Natural killer cell treated with Interleukin-12 subunit alpha and Interleukin-12 subunit beta and Interleukin-15 and Interleukin-18, amount 100 ng/mL, for 72 hours (primary cell): ENCODE data around the gene PRSS53. TPM values are rescaled to one million over a fixed set of nuclear protein-coding genes. Genes with fewer than 3 reads are reported as not detected.
"Not testable (repeated sequence)": the region's sequence is repeated elsewhere in the genome, so short reads cannot be mapped to it uniquely, and the experiment has no call there.

Experiments used
- ATAC-seq, 2 donors: fragments of 150-1000 bp; cut with Tn5 transposase in 1 of 2; sonication (Bioruptor Pico), chemical (Tn5 transposase) in 1 of 2; 2 replicates each; pipeline ENCODE4 v1.10.0; 2021
- DNase-seq: peaks from one replicate; pipeline ENCODE4 v3.0.0; 2022; ENCODE audit warnings: low spot score
- H3K27ac Mint-ChIP-seq, 2 donors: 1 replicate in 1 of 2; 2 replicates in 1 of 2; pipeline ENCODE4 v1.8.0; 2022; ENCODE audit warnings: mixed read lengths in 2 of 2, mild to moderate bottlenecking in 1 of 2, moderate library complexity in 1 of 2
- H3K27me3 Mint-ChIP-seq, 2 donors: 1 replicate in 1 of 2; 2 replicates in 1 of 2; pipeline ENCODE4 v1.8.0; 2022; ENCODE audit warnings: mixed read lengths in 2 of 2
- H3K36me3 Mint-ChIP-seq: one replicate; pipeline ENCODE4 v1.8.0; 2022; ENCODE audit warnings: mixed read lengths
- H3K4me1 Mint-ChIP-seq, 2 donors: 1 replicate in 1 of 2; 2 replicates in 1 of 2; pipeline ENCODE4 v1.8.0; 2022; ENCODE audit warnings: low read depth in 2 of 2, mixed read lengths in 2 of 2, mild to moderate bottlenecking in 1 of 2
- H3K4me3 Mint-ChIP-seq: one replicate; pipeline ENCODE4 v1.8.0; 2022; ENCODE audit warnings: mixed read lengths
- H3K9me3 Mint-ChIP-seq: 2 replicates; pipeline ENCODE4 v1.8.0; 2022; ENCODE audit warnings: mixed read lengths
- total RNA-seq, 2 donors: library from RNA; stranded (reverse); gene quantifications; one replicate each; pipeline ENCODE4 v1.2.3, GENCODE V29; 2022

Gene PRSS53
- total RNA-seq, 2 donors from 2014 or later, result 4.1 to 5.1 TPM

DNA sequence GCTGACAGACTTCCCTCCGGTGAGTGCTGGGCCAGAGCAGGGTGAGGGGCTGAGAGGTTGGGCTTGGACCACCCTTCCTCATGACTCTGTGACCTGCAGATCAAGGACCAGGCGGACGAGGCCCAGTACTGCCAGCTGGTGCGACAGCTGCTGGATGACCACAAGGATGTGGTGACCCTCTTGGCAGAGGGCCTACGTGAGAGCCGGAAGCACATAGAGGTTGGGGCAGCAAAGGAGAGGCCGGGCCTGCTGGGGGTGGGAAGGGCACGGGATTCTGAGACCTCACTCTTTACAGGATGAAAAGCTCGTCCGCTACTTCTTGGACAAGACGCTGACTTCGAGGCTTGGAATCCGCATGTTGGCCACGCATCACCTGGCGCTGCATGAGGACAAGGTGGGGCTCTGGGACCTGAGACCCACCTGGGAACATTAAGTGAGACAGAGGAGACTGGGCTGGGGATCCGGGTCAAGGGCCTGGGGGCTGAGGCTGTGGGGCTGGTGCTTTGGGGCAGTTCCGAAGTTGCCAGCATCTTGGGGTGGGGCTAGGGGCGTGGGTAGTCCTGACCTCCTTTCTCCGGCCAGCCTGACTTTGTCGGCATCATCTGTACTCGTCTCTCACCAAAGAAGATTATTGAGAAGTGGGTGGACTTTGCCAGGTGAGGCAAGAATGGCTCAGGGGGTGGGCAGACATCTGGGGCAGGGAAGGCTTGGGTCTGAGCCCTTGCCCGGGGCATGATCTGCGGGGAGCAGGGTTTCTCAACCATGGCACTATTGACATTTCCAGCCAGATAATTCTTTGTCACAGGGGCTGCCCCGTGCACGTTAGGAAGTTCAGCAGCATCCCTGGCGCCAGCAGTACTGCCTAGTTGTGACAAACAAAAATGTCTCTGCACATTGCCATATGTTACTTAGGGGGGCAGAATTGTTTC is 21.6 kb upstream of the PRSS53 start:
- H3K36me3 Mint-ChIP-seq, result no peaks in the 10 kb centered on the region
- H3K4me1 Mint-ChIP-seq, result peaks cover 17 to 20% of the 10 kb centered on the region in 2 donors
- H3K27ac Mint-ChIP-seq, result no peak overlapping the region
- ATAC-seq, result no peak
- DNase-seq, result no peak
- H3K27me3 Mint-ChIP-seq, result no peaks in the 10 kb centered on the region
- H3K9me3 Mint-ChIP-seq, result no peaks in the 10 kb centered on the region
- peak overlapping the region; percentile 87 for H3K4me3 Mint-ChIP-seq

DNA sequence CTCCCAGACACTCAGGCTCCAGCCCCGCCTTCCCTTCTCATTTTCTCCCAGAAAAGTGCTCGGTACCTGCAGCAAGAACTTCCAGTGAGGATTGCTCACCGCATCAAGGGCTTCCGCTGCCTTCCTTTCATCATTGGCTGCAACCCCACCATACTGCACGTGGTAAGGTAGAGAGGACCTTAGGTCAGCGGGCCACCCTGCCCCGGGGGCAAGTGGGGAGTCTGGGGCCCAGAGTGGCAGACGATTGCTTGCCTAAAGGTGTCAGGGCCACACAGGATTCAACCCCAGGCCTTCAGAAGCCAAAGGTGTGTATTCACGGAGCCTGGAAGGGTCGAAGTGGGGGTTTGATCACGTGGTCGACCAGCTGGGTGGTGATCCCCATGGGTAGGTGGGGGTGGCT is 20.9 kb upstream of the PRSS53 start:
- Mint-ChIP-seq H3K4me3 (peak overlapping the region; percentile 87), H3K27me3 (no peaks in the 10 kb centered on the region), H3K27ac (peak overlapping the region; percentile 28 to 80), H3K4me1 (peaks cover 17 to 20% of the 10 kb centered on the region in 2 donors), H3K36me3 (no peaks in the 10 kb centered on the region), H3K9me3 (no peaks in the 10 kb centered on the region)
- DNase-seq, result no peak
- no peak for ATAC-seq

DNA sequence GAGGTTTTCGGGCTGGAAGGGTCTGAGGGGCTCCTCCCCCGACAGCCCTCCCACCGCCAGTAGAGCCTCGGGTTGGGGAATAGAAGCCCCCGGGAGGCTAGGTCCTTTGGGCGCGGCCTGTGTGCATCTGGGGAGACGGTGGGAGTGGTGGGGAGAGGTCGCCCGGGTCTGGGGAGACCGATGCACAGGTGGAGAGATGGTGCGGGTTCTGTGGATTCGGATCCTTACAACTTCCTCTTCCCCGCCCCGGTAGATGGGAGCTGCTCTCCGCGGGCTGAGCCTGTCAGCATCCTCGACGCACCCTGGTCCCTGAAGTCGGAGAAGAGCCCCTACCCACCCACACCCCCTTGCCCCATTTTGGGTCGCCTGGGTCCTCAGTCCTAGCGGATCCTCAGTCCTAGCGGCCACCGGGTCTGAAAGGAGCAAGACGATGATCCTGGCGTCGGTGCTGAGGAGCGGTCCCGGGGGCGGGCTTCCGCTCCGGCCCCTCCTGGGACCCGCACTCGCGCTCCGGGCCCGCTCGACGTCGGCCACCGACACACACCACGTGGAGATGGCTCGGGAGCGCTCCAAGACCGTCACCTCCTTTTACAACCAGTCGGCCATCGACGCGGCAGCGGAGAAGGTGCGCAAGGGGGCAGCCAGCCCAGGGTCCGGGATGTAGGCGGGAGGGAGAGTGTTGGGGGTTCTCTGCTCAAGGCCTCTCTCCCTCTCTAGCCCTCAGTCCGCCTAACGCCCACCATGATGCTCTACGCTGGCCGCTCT is 20.2 kb upstream of the PRSS53 start:
- Mint-ChIP-seq H3K27me3 (no peaks in the 10 kb centered on the region), H3K4me1 (peaks cover 17 to 20% of the 10 kb centered on the region in 2 donors), H3K9me3 (no peaks in the 10 kb centered on the region), H3K27ac (peak overlapping the region; percentile 28 to 80), H3K36me3 (no peaks in the 10 kb centered on the region), H3K4me3 (peak overlapping the region; percentile 87)
- ATAC-seq, result no peak
- no peak for DNase-seq

DNA sequence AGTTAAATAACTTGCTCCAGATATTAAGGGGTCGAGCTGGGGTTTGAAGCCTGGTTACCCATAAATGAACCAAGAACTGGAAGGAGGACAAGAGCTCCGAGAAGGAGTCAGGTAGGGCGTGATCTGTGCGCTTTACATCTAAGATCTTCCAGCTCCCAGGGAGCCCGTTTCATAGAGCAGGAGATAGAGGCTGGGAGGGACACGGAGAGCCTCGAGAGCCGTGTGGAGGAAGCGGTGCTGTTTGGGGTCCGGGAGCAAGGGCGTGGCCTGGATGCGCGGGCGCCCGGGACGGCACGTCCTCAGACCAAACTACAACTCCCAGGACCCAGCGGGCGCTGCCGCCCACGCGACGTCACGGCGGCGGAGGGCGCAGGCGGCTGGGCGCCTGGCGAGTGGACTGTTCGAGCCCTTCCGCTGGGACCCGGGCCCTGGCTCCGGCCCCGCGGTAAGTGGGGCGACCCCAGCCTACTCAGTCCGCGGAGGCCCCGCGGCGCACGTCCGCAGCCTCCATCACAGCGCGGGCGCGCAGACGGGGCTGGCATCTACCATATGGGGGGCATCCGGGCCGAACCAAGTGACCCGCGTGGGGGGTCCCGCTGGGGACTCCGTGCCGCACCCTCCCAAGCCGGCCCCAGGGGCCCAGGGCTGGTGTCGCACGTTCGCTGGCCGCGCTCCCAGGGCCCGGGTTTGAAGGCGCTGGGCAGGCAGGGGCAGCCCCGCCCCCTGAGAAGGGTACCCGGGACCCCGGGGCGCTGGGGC is 19.5 kb upstream of the PRSS53 start, which contains the start of gene BCKDK:
Gene BCKDK, plus strand, starts transcription at position 352 of the 759 bp plus-strand sequence. CDS start 838 bp downstream, outside the sequence.
- peaks cover 17 to 20% of the 10 kb centered on the region in 2 donors for H3K4me1 Mint-ChIP-seq
- no peaks in the 10 kb centered on the region for H3K36me3 Mint-ChIP-seq
- DNase-seq, result peak; percentile 86
- H3K9me3 Mint-ChIP-seq, result no peaks in the 10 kb centered on the region
- no peaks in the 10 kb centered on the region for H3K27me3 Mint-ChIP-seq
- ATAC-seq, result peak; percentile 88 to 91
- H3K27ac Mint-ChIP-seq, result peak within 1 kb of the TSS; percentile 85 to 96
- peak within 1 kb of the TSS; percentile 93 for H3K4me3 Mint-ChIP-seq

DNA sequence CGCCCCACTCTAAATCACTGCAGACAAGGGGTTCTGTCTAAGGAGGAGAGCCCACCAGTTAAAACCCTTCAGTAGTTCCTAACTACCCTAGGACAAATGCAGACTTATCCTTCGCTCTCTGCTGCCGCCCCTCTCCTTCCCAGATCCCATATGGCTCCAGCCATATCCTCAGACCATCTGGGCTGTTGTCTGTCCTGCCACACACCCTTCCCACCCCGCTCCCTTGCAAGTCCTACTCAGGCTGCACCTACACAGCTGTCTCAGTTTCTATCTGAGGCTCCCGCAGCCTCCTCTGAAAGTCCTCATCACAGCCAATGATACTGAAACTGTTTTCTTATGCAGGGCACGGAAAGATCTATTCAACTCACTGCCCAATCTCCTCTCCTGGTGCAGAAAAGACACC is 18.7 kb upstream of the PRSS53 start:
- Mint-ChIP-seq H3K9me3 (no peaks in the 10 kb centered on the region), H3K27ac (peak overlapping the region; percentile 85 to 96), H3K4me1 (peaks cover 17 to 20% of the 10 kb centered on the region in 2 donors), H3K27me3 (no peaks in the 10 kb centered on the region), H3K4me3 (peak overlapping the region; percentile 93), H3K36me3 (no peaks in the 10 kb centered on the region)
- ATAC-seq (peak in 1 of 2 donors; percentile 24), DNase-seq (no peak)

DNA sequence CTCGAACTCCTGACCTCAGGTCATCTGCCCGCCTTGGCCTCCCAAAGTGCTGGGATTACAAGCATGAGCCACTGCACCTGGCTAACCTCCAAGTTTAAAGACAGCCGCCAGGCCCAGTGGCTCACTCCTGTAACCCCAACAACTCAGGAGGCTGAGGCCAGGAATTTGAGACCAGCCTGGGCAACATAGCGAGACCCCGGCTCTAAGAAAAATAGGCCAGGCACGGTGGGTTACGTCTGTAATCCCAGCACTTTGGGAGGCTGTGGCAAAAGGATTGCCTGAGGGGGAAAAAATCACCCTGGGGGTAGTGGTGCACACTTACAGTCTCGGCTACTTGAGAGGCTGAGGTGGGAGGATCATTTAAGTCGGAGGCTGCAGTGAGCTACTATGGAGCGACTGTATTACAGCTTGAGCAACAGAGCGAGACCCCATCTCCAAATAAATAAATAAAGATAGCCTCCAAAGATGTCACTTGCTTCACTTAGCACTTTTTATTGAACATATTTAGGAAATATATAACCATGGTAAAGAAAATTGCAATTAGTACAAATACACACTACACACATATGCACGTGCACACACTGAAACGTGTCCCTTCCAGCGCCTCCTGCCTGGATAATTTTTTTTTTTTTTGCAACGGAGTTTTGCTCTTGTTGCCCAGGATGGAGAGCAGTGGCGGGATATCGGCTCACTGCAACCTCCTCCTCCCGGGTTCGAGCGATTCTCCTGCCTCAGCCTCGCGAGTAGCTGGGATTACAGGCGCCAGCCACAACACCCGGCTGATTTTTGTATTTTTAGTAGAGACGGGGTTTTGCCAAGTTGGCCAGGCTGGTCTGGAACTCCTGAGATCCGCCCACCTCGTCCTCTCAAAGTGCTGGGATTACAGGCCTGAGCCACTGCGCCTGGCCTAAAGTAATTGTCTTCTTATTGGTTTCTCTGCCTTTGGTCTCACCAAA is 18.0 kb upstream of the PRSS53 start:
- H3K4me1 Mint-ChIP-seq, result peaks cover 17 to 20% of the 10 kb centered on the region in 2 donors
- ATAC-seq, result no peak
- H3K27ac Mint-ChIP-seq, result peak overlapping the region in 1 of 2 donors; percentile 85
- DNase-seq, result no peak
- no peaks in the 10 kb centered on the region for H3K36me3 Mint-ChIP-seq
- no peaks in the 10 kb centered on the region for H3K9me3 Mint-ChIP-seq
- H3K4me3 Mint-ChIP-seq, result no peak overlapping the region
- no peaks in the 10 kb centered on the region for H3K27me3 Mint-ChIP-seq

DNA sequence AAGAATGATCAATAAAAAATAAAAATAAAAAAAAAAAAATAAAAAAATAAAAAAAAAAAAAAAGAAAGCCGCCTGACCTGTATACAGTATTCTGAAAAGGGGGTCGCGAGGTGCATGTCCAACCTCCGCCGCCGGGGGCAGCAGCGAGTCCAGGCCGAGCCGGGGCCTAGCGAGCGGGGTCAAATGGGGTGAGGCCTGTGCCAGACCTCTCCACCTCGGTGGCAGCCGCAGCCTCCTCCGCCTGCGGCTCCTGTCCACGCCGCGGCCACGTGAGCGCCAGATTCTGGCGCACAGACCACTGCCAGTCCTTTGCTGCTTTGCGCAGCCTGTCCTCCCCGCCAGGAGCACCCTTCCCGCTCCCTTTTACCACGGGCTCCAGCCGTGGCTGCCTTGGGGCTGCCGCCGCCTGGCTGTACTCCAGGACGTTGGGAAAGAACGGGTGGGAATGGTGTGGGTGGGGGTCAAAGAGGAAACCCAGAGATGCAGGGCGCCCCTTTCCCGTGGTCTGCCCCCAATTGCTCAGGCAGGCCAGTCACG is 17.0 kb upstream of the PRSS53 start:
- DNase-seq, result peak; percentile 88
- Mint-ChIP-seq H3K36me3 (no peaks in the 10 kb centered on the region), H3K27ac (peak overlapping the region; percentile 41 to 72), H3K9me3 (no peaks in the 10 kb centered on the region), H3K4me3 (no peak overlapping the region), H3K4me1 (peaks cover 17 to 20% of the 10 kb centered on the region in 2 donors), H3K27me3 (no peaks in the 10 kb centered on the region)
- ATAC-seq, result peak; percentile 84 to 88

DNA sequence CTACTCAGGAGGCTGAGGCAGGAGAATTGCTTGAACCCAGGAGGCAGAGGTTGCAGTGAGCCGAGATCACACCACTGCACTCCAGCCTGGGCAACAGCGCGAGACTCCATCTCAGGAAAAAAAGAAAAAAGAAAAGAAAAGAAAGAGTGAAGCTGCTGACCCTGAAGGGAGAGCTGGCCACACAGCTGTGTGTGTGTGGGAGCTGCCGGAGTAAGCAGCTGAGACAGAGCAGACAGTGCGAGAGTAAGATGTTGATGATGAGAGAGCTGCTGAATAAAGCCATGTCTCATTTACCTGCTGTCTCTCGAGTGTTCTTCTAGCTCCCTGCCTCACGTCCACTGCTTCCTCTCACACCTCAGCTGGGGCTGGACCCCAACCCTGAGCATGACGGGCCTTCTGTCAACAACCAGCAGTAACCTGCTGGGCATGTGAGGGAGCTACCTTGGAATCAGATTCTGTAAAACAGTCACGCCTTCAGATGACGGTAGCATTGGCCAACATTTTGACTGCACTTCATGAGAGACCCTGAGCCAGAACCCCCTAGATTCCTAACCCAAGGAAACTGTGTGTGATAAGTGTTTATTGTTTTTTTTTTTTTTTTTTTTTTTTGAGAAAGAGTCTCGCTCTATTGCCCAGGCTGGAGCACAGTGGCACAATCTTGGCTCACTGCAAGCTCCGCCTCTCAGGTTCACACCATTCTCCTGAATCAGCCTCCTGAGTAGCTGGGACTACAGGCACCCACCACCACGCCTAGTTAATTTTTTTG is 12.3 kb upstream of the PRSS53 start:
- H3K36me3 Mint-ChIP-seq, DNase-seq, H3K27ac Mint-ChIP-seq, H3K27me3 Mint-ChIP-seq, H3K4me1 Mint-ChIP-seq, H3K4me3 Mint-ChIP-seq, H3K9me3 Mint-ChIP-seq, ATAC-seq: not testable (repeated sequence)

DNA sequence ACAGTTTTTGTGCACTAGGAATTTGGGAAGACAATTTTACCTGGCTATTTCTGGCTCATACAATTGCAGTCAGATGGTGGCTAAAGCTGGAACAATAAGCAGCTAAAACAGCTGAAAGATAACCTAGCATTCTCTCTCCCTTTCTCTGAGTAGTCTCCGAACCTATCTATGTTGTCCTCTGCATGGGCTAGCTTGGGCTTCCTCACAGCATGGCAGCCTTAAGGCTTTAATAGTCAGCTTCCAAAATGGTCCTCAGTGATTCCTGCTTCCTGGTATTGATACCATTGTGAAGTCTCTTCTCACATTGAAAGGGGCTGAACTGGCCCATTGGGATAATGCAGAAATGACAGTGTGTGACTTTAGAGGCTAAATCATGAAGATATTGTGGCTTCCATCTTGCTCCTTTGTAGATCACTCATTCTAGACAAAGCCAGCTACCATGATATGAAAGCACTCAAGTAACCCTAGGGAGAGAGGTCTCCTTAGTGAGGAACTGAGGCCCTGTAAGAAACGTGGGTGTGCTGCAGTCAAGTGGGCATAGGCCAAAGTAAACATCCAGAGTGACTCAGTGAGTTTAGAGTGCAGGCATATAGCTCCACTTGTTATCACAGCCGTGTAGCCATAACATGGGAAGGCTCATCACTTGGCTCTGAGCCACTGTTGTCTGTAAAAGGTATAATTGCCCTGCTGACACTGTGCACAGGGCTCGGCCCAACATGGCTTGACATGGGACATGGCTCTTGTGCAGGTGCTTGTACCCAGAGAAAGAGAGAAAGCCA is 11.3 kb upstream of the PRSS53 start:
- Mint-ChIP-seq H3K36me3 (no peaks in the 10 kb centered on the region), H3K4me1 (peaks cover 10 to 13% of the 10 kb centered on the region in 2 donors), H3K9me3 (no peaks in the 10 kb centered on the region), H3K4me3 (no peak overlapping the region), H3K27me3 (no peaks in the 10 kb centered on the region), H3K27ac (no peak overlapping the region)
- DNase-seq, result no peak
- no peak for ATAC-seq

DNA sequence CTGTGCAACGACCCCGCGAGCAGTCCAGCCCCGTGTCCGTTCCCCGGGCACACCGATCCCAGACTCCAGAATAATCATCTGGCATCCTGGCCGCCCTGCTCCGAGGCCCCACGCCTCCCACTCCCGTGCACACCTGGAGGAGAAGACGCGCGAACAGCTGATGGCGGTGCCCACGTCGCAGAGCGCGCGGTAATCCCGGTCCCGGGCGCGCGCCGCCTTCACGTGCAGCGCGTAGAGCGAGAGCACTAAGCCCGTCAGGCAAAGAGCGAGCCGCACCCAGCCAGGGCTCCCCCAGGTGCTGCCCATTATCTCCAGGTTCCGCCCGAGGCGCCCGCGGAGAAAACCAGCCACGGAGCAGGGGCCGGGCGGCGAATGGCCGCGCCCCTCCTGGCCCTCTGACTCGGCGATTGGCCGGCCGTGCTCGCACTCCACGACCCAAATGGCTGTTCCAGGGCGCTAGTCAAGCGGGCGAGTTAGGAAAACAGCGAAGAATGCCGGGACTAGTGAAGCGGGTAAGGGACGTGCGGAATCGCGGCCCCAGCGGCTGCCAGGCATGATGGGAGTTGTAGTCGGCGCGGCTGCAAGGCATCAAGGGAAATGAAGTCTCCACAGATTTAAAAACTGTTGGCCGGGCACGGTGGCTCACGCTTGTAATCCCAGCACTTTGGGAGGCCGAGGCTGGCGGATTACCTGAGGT is 5.8 kb upstream of the PRSS53 start, which contains the start of gene VKORC1:
Gene VKORC1, minus strand, starts transcription at position 374 of the 697 bp plus-strand sequence. Its CDS starts 68 bp downstream, at position 306.
- Mint-ChIP-seq H3K4me3 (peak within 1 kb of the TSS; percentile 88), H3K9me3 (no peaks in the 10 kb centered on the region), H3K4me1 (peaks cover 21 to 24% of the 10 kb centered on the region in 2 donors), H3K27me3 (no peaks in the 10 kb centered on the region), H3K36me3 (no peaks in the 10 kb centered on the region), H3K27ac (peak within 1 kb of the TSS; percentile 69 to 83)
- DNase-seq (peak; percentile 93), ATAC-seq (peak; percentile 92 to 95)

DNA sequence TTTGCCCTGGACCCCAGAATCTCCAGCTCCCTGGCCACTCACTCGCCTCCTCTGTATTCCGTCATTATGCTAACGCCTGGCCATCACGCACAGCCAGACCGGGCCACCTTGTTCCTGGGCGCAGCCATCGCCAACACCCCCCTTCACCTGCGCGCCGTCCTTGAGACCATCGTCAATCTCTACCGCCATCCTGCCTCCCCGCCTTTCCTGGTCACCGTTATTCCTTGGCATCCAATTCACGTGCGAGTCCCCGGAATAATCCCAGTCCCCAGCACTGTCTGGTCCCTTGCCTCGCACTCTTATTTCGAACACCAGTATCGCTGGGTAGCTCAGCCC is 5.3 kb upstream of the PRSS53 start:
- peaks cover 21 to 24% of the 10 kb centered on the region in 2 donors for H3K4me1 Mint-ChIP-seq
- H3K27ac Mint-ChIP-seq, result peak overlapping the region; percentile 69 to 83
- ATAC-seq (no peak), DNase-seq (no peak)
- no peaks in the 10 kb centered on the region for H3K36me3 Mint-ChIP-seq
- peak overlapping the region; percentile 88 for H3K4me3 Mint-ChIP-seq
- no peaks in the 10 kb centered on the region for H3K9me3 Mint-ChIP-seq
- no peaks in the 10 kb centered on the region for H3K27me3 Mint-ChIP-seq
